H9 (cell line): ENCODE data around the gene CYP2W1. TPM values are rescaled to one million over a fixed set of nuclear protein-coding genes. Genes with fewer than 3 reads are reported as not detected.

Source experiments
- DNase-seq: peaks from one replicate; pipeline ENCODE4 v3.0.0-alpha.2; 2017
- H2AFZ ChIP-seq: one replicate; pipeline ENCODE4 v1.6.1; 2013; ENCODE audit warnings: mild to moderate bottlenecking, low read length, control low read depth, moderate library complexity
- H2AK5ac ChIP-seq: 2 replicates; pipeline ENCODE4 v1.6.1; 2013; ENCODE audit warnings: low read length, control low read depth, mixed read lengths; ENCODE audit not compliant: insufficient read length
- H2BK120ac ChIP-seq: one replicate; pipeline ENCODE4 v1.6.1; 2013; ENCODE audit warnings: low read depth, mild to moderate bottlenecking, low read length, control low read depth, inconsistent platforms; ENCODE audit not compliant: poor library complexity, severe bottlenecking
- H2BK12ac ChIP-seq: 2 replicates; pipeline ENCODE4 v1.6.1; 2013; ENCODE audit warnings: low read length, control low read depth, mixed read lengths, low read depth; ENCODE audit not compliant: insufficient read length
- H2BK15ac ChIP-seq: 2 replicates; pipeline ENCODE4 v1.6.1; 2013; ENCODE audit warnings: low read depth, low read length, control low read depth
- H2BK20ac ChIP-seq: one replicate; pipeline ENCODE4 v1.6.1; 2013; ENCODE audit warnings: low read depth, mild to moderate bottlenecking, low read length, control low read depth, inconsistent platforms; ENCODE audit not compliant: poor library complexity, severe bottlenecking
- H2BK5ac ChIP-seq: 2 replicates; pipeline ENCODE4 v1.6.1; 2013; ENCODE audit warnings: low read length, control low read depth, mixed read lengths; ENCODE audit not compliant: insufficient read length
- H3K14ac ChIP-seq: 2 replicates; pipeline ENCODE4 v1.6.1; 2013; ENCODE audit warnings: low read length, control low read depth; ENCODE audit not compliant: insufficient read depth
- H3K18ac ChIP-seq: 2 replicates; pipeline ENCODE4 v1.6.1; 2013; ENCODE audit warnings: low read depth, mild to moderate bottlenecking, mixed read lengths, low read length, control low read depth; ENCODE audit not compliant: insufficient read length
- H3K23ac ChIP-seq: 2 replicates; pipeline ENCODE4 v1.6.1; 2013; ENCODE audit warnings: low read length, control low read depth, mixed read lengths, low read depth; ENCODE audit not compliant: insufficient read length
- H3K23me2 ChIP-seq: 2 replicates; pipeline ENCODE4 v1.6.1; 2013; ENCODE audit warnings: low read depth, mild to moderate bottlenecking, mixed read lengths, low read length, control low read depth; ENCODE audit not compliant: insufficient read length, poor library complexity, severe bottlenecking
- H3K27ac ChIP-seq: 2 replicates; pipeline ENCODE4 v1.5.1; 2013; ENCODE audit warnings: low read length, control low read depth, mixed read lengths, low read depth; ENCODE audit not compliant: insufficient read length
- H3K27me3 ChIP-seq: 2 replicates; pipeline ENCODE4 v1.6.1; 2013; ENCODE audit warnings: low read length, control low read depth, inconsistent platforms; ENCODE audit not compliant: insufficient read depth
- H3K4ac ChIP-seq: 2 replicates; pipeline ENCODE4 v1.6.1; 2013; ENCODE audit warnings: low read depth, mild to moderate bottlenecking, control low read depth, inconsistent platforms, low read length, moderate library complexity
- H3K4me1 ChIP-seq: 2 replicates; pipeline ENCODE4 v1.6.1; 2013; ENCODE audit warnings: low read length, control low read depth, inconsistent platforms; ENCODE audit not compliant: insufficient read depth
- H3K4me2 ChIP-seq: 2 replicates; pipeline ENCODE4 v1.6.1; 2013; ENCODE audit warnings: low read length, control low read depth, mixed read lengths; ENCODE audit not compliant: insufficient read length, insufficient read depth
- H3K56ac ChIP-seq: 2 replicates; pipeline ENCODE4 v1.6.1; 2013; ENCODE audit warnings: low read depth, mild to moderate bottlenecking, mixed read lengths, low read length, control low read depth; ENCODE audit not compliant: insufficient read length
- H3K79me1 ChIP-seq: 2 replicates; pipeline ENCODE4 v1.6.1; 2013; ENCODE audit warnings: low read depth, mild to moderate bottlenecking, moderate library complexity, low read length, control low read depth, inconsistent platforms; ENCODE audit not compliant: insufficient read depth, poor library complexity, severe bottlenecking
- H3K79me2 ChIP-seq: 2 replicates; pipeline ENCODE4 v1.6.1; 2013; ENCODE audit warnings: low read length, control low read depth, inconsistent platforms; ENCODE audit not compliant: insufficient read depth
- H3K9ac ChIP-seq: 2 replicates; pipeline ENCODE4 v1.6.1; 2013; ENCODE audit warnings: low read length, control low read depth, mixed read lengths; ENCODE audit not compliant: insufficient read length; ENCODE audit errors: extremely low read depth
- H3K9me3 ChIP-seq: one replicate; pipeline ENCODE4 v1.6.1; 2013; ENCODE audit warnings: low read depth, low read length, inconsistent platforms; ENCODE audit not compliant: control insufficient read depth
- H3T11ph ChIP-seq: one replicate; pipeline ENCODE4 v1.6.1; 2013; ENCODE audit warnings: mild to moderate bottlenecking, low read length, control low read depth, inconsistent platforms
- H4K20me1 ChIP-seq: one replicate; pipeline ENCODE4 v1.6.1; 2013; ENCODE audit not compliant: control insufficient read depth, insufficient read length, insufficient read depth
- H4K5ac ChIP-seq: 2 replicates; pipeline ENCODE4 v1.6.1; 2013; ENCODE audit warnings: low read depth, mild to moderate bottlenecking, mixed read lengths, low read length, control low read depth; ENCODE audit not compliant: insufficient read length
- H4K8ac ChIP-seq: replicated peaks from 2 replicates; pipeline ENCODE4 v1.6.1; 2013; ENCODE audit warnings: low read length, control low read depth, mixed read lengths, low read depth; ENCODE audit not compliant: insufficient read length
- H4K91ac ChIP-seq: 2 replicates; pipeline ENCODE4 v1.6.1; 2013; ENCODE audit warnings: low read depth, mild to moderate bottlenecking, moderate library complexity, mixed read lengths, low read length, control low read depth; ENCODE audit not compliant: insufficient read length
- H3K27ac Mint-ChIP-seq, 3 experiments: 2 replicates in 2 of 3; 3 replicates in 1 of 3; pipeline ENCODE4 v1.8.0; 2020 to 2021; ENCODE audit warnings: mixed read lengths in 3 of 3, mild to moderate bottlenecking in 1 of 3, moderate library complexity in 1 of 3
- H3K27me3 Mint-ChIP-seq: 2 replicates; pipeline ENCODE4 v1.8.0; 2021; ENCODE audit warnings: low read depth, mild to moderate bottlenecking, moderate library complexity, mixed read lengths
- H3K36me3 Mint-ChIP-seq, 3 experiments: 2 replicates in 2 of 3; 3 replicates in 1 of 3; pipeline ENCODE4 v1.8.0; 2020 to 2021; ENCODE audit warnings: low read depth in 3 of 3, mixed read lengths in 3 of 3; ENCODE audit not compliant: insufficient read depth in 1 of 3
- H3K4me1 Mint-ChIP-seq, 2 experiments: 2 replicates each; pipeline ENCODE4 v1.8.0; 2020; ENCODE audit warnings: mixed read lengths in 2 of 2
- H3K4me3 Mint-ChIP-seq, 2 experiments: 2 replicates in 1 of 2; 3 replicates in 1 of 2; pipeline ENCODE4 v1.8.0; 2020 to 2021; ENCODE audit warnings: mild to moderate bottlenecking in 2 of 2, mixed read lengths in 2 of 2, moderate library complexity in 1 of 2
- H3K9me3 Mint-ChIP-seq, 2 experiments: 2 replicates in 1 of 2; 3 replicates in 1 of 2; pipeline ENCODE4 v1.8.0; 2020; ENCODE audit warnings: mild to moderate bottlenecking in 2 of 2, mixed read lengths in 2 of 2, moderate library complexity in 1 of 2
- CTCF ChIP-seq: fragments of 200-600 bp; sonication (generic); conservative IDR thresholded peaks from 3 replicates; pipeline ENCODE4 v1.8.0; 2021; ENCODE audit warnings: antibody characterized with exemption, mild to moderate bottlenecking
- WGBS: extraction: QIAGEN DNeasy Blood & Tissue Kit; methylation state at CpG from one replicate; pipeline ENCODE4 v1.1.7; 2013; ENCODE audit warnings: missing lambda C conversion rate, low lambda C conversion rate, mixed read lengths; ENCODE audit not compliant: insufficient read length; ENCODE audit errors: extremely low coverage; 5-methylcytosine and 5-hydroxymethylcytosine counted together
- total RNA-seq: library from RNA; stranded (reverse); gene quantifications from 2 replicates; pipeline ENCODE4 v1.2.1, GENCODE V29; 2021

Gene CYP2W1
- total RNA-seq, 1 experiment from 2014 or later = not detected

GRCh38 chr7:1016577-1017531 lies 33.9 kb downstream of the CYP2W1 start:
- Histone ChIP-seq H3K56ac (no peak overlapping the region), H4K5ac (no peak overlapping the region), H2BK120ac (no peak overlapping the region), H3K79me2 (no peaks in the 10 kb centered on the region), H4K20me1 (no peaks in the 10 kb centered on the region), H3K23me2 (no peaks in the 10 kb centered on the region), H3K4ac (no peak overlapping the region), H3K79me1 (no peaks in the 10 kb centered on the region), H4K8ac (peak overlapping the region; percentile 6), H3K18ac (no peak overlapping the region), H3K9ac (no peak overlapping the region), H2BK5ac (no peak overlapping the region), H2BK20ac (no peak overlapping the region), H3K14ac (no peak overlapping the region; the same call in 1 of the 2 replicates), H2BK15ac (no peak overlapping the region), H3K27ac (no peak overlapping the region), H4K91ac (no peak overlapping the region), H3T11ph (no peak overlapping the region), H3K9me3 (no peaks in the 10 kb centered on the region), H3K27me3 (no peaks in the 10 kb centered on the region), H3K4me1 (no peaks in the 10 kb centered on the region), H2BK12ac (no peak overlapping the region), H3K4me2 (no peak overlapping the region), H2AK5ac (no peak overlapping the region), H3K23ac (no peak overlapping the region), H2AFZ (no peak overlapping the region)
- DNase-seq = no peak
- no peaks in the 10 kb centered on the region for H3K9me3 Mint-ChIP-seq
- no CpG with 5 or more reads among the region's 51 CpGs for WGBS
- H3K36me3 Mint-ChIP-seq = peaks cover 0 to 16% (median 10%) of the 10 kb centered on the region in 3 experiments; a peak in 5 of 7 replicates
- no peak overlapping the region for H3K4me3 Mint-ChIP-seq
- no peaks in the 10 kb centered on the region for H3K4me1 Mint-ChIP-seq
- no peak overlapping the region for H3K27ac Mint-ChIP-seq
- H3K27me3 Mint-ChIP-seq = no peaks in the 10 kb centered on the region
- TF ChIP-seq CTCF = no peak
